GM19397 (cell line): ENCODE data around the gene LARGE2.

Experiments
- ATAC-seq: cut with Tn5 transposase; IDR thresholded peaks from one replicate; pipeline ENCODE4 v1.9.1; 2021; ENCODE audit warnings: mild to moderate bottlenecking, moderate library complexity; ENCODE audit not compliant: unreplicated experiment

LARGE2 gene

DNA sequence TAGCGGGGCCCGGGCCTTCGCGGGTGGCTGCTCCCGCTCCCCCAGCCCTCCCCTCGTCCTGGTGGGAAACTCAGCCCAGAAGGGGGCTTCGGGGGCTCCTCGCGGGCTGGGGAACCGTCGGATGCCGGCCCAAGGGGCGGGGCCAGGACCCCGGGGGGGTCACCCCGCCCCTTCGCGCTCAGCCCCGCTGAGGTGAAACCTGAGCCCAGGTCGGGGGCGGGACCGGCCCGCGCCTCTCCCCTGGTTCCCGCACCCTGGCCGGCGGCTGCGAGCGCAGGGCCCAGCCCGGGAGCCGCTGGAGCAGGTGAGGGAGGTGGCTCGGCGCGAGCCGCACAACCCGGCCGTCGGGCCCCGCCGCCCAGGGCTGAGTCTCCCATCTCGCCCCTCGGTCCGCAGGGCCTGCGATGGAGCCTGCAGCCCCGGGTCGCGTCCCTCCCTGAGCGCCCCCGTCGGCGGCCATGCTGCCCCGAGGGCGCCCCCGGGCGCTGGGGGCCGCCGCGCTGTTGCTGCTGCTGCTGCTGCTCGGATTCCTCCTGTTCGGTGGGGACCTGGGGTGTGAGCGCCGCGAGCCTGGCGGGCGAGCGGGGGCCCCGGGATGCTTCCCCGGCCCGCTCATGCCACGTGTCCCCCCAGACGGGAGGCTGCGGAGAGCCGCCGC is at the start of gene LARGE2:
LARGE2 (plus strand) TSS at position 232 of the 658 bp plus-strand sequence; CDS start at position 459, 227 bp downstream.
- no peak for ATAC-seq

DNA sequence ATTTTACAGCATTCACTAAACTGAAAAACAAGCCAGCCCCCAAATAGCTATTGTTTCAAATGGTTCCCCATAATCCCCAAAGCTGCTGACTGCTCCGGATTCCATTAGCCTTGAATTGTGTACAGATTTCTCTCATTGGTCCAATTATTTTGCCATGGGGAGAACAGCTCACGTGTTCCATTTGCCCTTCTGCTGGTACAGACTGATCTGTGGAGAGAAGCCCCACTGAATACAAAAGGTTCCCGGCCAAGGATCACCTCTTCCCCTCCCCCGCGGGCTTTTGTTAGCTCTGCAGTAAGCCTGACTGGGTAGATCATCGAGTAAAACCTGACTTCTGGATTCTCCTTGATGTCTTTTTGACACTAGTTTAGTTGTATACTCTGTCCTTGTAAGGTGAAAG is 46.1 kb upstream of the LARGE2 start:
- ATAC-seq: no peak

DNA sequence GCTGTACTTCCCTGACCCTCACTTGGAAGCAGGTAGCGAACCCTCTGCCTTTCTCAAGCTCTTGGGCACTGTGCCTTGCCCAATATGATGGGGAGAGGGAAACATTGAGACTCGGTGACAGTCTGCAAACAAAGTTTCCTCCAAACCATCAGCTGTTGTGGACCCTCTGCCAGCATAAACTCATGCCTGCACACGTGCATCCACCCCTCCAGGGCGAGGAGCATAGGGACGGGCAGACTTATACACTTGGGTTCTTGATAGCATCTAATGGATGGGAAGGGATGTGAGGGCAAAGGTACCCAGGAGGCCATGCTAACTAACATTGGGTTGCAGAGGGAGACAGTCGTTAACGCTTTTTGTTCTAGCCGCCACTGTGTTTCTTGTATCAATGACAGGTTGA is 45.2 kb upstream of the LARGE2 start:
- no peak for ATAC-seq

DNA sequence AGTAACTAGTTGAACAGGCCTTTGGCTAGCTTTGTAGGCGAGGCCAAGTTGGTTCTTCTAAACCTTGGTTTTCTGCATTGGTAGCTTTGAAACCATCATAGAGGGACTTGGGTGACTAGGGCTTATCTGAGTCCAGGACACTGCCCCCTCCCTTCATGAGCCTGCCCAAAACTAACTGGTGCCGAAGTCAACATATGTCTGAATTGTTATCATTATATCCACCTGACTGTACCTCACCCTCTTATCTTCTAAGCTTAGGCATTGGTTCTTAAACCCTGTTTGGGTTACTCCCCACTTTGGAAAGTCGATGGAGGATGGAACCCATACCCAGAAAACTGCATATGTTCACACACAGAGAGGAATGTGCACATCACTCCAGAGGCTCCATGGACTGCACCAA is 44.6 kb upstream of the LARGE2 start:
- no peak for ATAC-seq

DNA sequence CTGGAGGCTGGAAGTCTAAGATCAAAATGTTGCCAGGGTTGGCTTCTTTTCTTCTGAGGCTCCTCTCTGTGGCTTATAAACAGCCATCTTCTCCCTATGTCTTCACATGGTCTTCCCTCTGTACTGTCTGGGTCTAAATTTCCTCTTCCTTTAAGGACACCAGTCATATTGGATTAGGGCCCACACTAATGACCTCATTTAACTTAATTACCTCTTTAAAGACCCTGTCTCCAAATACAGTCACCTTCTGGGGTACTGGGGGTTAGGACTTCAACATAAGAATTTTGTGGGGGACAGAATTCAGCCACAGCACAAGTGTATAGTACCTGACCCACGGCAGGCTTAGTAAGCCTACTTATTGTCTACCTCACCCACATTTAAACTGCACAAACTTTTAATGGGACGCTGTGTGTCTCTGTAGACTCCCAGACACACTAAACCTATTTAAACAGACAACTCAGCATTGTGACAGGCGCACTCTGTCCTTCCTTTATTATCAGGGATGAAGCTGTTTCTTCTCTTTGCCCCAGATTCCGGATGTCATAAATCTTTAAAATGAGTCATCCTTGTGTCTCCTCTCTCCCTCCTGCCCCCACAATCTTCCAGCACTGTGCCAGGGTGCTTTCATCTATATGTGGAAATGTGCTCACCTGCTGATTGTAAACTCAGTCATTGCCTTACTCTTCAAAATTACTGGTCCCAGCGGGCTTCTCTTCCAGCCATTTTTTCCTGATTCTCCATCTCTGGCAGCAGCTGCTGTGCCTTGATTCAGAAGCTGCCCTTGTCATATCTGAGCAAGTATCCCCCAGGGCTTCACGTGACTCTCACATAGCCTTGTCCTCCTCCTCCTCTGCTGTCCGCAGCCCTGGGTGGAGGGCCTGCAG is 42.4 kb upstream of the LARGE2 start:
- no peak for ATAC-seq

DNA sequence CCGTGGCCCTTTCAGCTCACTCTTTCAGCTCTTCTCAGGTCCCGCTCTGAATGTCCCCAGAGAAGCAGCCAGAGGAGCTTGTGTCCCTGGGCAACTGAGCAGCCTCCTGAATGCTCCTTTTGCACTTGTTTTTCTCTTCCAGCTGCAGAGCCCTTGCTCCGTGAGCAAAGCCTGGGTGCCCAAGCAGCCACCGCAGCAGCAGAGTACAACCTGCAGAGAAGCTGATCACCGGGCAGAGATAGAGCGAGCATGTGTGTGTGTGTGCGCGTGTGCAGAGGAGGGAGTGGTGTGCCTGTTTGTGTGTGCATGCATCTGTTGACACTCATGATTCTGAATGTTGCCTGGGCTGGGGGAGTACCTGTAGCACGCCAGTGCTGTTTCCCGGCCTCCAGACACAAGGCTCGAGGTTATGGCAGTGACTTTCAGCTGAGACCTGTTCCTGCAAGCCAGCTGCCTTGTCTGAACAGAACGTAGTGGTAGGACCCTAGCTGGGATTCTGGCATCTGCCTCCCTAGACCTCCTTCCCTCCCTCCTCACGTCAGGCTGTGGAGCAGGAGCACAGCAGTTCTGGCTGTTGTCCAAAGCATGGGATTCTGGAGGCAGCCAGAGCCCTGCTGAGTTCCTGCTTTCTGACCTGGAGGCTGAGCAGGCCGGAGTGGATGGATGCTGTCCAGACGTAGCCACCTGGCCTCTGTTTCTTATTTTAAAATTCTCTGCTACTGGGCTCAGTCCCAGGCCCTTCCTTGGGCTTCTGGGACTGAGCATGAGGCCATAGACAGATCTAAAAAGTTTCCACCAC is 41.5 kb upstream of the LARGE2 start:
- no peak for ATAC-seq

DNA sequence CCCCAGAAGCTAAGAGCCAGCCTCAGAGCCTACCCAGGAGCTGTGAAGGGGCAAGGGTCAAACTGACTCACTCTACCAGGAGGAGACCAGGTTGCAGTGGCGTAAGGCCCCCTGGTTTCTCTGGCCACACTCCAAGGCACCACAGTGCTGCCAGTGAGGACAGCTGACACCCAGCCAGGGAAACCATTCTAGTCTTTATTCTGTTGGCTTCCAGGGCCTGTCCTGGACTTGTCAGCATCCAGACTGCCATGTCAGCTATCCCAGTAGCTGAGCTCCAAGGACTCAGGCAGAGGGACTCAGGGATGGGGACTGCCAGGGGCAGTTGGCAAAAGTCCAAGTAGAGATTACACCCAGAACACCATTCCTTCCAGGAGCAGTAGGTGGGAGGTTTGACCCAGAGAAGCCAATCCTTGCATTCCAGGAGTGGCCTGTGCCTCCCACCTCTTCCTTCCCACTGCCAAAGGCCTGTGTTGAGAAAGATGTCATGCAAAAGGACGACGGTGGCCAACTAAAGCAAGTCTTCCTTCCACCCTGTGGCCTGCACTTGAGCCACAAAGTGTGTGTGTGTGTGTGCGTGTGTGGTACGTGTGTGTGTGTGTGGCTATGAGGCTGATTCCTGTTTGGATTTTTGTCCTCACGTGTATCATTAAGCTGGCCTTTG is 40.6 kb upstream of the LARGE2 start:
- no peak for ATAC-seq

DNA sequence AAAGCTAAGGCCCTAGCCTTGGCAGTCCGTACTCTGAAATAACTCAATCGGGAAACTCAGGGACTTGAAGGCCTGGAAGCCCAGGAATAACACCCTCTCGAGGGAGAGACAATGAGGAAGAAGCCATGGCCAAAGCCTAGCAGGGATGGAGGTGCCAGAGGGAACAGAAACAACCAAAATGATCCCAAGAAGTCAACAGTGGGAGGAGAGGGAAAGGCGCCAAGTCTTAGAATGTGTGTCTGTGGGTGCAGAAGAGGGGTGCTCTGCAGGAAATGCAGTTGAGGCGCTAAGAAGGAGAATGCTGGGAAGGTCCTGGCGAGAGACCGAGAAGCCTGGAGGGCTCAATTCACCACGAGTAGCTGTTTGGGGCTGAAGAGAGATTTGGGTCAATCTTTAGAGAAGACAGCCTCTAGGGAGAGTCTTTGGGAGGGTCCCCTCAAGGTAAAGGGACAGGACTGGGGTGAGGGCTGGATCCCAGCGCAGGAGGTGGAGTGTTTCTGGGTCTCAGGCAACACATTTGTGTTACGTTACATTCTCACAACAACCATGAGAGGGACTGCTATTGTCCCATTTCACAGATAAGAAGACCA is 37.8 kb upstream of the LARGE2 start:
- no peak for ATAC-seq

DNA sequence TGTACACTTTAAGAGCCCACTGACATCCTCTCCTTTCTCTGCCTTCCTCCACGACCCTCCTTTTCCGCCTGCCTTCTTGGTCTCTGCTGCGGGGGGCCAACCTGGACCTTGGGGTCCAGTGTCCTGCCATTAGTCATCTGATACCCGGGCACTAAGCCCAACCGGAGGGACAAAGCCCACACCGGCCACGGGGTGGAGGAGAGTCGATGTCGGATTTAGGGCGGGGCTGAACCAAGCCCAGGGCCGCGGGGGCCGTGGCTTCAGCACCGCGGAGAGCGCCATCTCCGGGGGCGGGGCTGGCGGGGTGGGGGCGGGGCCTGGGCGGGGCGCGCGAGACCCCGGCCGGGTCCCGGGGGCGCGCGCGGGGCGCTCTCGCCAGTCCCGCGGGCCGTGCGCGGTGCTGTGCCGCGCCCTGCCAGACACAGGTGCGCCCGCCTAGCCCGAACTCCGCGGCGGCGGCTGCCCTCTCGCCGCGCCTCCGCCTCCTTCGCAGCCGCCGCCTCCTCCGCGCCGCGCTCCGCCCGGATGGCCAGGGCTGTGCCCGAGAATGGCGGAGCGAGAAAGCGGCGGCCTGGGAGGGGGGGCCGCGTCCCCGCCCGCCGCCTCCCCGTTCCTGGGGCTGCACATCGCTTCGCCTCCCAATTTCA is 37.1 kb upstream of the LARGE2 start, which contains the start of gene MAPK8IP1:
MAPK8IP1 (plus strand) TSS at position 378 of the 647 bp plus-strand sequence; CDS start at position 548, 170 bp downstream.
- ATAC-seq: peak; percentile 79

DNA sequence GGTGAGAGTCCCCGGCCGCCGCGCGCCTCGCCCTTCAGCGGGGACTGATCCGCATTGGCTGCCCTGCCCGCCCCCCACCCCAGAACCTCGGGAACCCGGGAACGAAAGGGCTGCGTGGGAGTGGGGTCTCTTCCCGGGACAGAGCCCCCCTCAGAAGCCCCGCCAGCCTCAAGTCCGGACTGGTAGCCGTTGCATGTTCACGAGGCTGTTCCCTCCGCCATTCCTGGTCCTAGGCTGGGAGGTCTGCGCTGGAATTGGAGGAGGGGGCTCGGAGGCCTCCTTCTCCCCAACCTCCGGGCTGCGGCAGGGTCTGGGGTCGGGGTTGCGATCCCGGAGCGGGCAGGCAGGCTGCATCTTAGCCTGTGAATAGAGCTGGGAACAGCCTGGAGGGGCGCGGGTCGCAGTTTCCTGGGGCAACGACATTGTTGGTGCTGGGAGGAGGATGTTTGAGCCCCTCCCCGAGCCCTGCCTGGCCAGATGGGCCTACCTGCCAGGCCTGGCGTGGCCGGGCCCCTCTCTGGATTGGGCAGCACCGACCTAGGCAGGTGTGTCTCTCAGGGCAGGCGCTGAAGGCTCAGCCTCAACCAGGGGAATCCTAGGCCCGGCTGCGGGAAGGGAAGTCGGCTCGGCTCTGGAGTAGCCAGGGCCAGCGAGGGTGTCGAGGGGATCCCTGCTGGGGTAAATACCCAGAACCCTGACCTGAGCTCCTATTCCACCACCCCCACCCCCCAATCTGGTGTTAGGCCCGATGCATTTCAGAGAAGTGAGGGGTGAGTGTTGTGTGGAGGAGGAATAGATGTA is 36.3 kb upstream of the LARGE2 start:
- no peak for ATAC-seq

DNA sequence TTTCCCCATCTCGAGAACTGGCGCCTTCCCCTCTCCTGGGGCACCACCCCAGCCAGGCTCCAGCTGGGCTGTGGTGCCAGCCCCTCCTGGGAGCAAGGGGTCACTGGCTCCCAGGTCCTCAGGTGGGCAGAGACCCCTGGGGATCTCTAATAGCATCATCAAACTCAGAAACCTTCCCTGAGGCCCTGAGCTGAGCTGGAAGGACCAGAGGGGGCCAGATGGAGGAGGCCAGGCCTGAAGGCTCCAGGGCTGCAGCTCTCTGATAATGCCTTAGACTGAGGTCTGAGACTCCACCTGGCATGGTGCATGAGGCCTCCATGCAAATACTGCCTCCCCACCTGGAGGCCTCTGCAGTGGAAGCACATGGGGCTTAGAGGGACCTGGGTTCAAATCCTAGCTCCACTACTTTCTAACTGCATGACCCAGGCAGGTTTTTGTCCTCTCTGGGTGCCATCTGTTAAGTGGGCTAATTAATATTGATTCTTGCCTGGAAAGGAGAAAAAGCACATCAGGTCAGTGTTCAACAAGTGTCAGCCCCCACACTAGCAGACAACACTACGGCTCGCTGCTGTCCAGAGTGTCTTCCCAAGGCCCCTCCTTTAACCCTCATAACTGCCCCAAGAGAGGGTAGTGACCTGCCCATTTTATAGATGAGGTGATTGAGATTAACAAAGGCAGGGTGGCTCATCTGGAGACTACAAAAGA is 35.5 kb upstream of the LARGE2 start:
- ATAC-seq: no peak

DNA sequence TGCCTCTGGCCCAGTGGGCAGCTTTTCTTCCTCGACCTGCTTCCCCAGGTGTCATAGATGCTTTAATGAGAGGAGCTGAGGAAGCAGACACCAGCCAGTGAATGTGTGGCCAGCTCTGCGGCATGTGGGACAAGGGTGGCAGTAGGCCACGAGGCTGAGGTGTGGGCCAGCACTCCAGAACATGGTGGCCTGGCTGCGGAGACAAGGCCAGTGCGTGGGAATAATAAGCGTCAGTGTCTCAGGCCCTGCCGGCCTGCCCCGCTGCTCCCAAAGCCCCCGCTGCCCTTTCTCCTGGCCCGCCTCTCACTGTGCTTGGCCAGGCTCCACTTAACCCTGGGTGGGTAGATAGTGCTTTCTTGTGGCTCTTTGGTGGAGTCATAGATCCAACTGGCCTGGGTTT is 34.9 kb upstream of the LARGE2 start:
- no peak for ATAC-seq

DNA sequence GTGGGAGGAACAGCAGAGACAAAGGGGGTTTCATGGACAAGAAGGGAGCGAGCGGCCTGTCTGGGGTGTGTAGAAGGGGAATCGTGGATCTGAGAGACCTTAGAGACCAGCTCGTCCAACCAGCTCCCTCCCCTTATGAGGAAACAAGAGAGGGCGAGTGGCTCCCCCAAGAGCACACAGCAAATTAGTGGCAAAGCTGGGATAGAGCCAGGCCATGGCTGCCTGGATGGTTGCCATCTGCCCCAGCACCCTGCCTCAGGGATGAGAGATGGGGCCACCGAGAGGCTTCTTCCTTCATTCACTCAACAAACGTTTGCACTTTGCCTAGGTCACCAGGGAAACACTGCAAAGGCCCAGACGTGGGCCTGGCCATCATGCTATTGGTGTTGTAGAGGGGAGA is 32.9 kb upstream of the LARGE2 start:
- no peak for ATAC-seq

DNA sequence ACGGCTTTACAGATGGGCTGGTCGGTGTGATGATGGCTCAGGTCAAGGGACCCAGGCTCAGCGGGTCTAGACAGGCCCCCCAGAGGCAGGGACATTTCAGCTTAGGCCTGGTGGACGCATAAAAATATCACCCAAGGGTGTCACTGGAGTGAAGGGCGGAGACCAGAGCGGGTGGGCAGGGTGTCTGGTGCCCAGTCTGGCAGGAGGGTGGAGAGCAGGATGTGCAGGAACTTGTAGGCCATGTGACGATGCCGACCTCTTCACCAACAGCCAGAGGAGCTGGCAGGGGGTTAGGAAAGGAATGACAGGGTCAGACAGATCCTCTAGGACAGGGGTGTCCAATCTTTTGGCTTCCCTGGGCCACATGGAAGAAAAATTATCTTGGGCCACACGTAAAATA is 32.5 kb upstream of the LARGE2 start:
- no peak for ATAC-seq

DNA sequence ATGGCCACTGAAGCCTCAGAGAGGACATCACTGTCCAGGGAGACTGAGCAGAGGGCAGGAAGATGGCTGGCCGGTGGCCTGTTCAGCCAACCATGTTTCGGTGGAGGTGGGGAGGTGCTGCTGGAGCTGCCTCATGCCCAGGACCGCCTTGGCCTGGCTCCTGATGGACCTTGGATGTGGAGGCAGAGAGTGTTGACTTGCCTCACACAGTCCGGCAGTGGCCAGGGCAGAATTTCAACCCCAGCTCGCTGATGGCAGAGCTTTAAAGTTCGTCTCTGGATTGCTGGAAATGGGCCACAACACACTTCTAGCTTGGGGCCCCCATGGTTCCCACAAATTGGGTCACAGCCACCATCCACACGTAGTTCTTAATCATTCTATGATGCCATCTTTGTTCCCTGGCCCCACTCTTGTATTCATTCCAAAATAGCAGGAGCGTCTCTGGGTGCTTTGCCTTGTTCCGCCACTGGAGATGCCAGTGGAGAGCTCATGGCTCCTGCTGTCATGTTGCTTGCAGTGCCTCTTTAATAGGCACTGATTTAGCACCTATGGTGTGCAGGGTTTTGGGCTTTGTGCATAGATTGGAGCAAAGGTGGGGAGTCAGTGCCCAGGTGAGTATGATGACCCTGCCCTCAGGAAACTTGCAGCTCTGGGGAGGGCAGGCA is 31.4 kb upstream of the LARGE2 start:
- ATAC-seq: no peak

DNA sequence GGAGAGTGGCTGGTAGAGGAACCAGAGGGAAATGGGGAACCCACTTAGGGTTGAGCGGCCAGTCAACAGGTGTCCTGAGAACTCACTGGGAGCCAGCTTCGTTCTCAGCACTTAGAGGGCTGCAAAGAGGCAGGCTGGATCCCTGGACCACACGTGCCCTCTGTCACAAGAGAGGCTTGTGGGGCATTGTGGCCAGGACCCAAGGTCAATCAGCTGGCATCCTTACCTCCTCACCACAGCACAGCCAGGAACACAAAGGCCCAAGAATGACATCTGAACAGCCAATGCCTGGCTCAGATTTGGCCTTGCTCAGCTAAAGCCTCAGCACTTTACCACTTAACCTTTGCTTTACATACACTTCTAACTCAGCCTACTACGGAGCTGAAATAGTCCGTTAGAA is 29.6 kb upstream of the LARGE2 start:
- ATAC-seq: no peak

DNA sequence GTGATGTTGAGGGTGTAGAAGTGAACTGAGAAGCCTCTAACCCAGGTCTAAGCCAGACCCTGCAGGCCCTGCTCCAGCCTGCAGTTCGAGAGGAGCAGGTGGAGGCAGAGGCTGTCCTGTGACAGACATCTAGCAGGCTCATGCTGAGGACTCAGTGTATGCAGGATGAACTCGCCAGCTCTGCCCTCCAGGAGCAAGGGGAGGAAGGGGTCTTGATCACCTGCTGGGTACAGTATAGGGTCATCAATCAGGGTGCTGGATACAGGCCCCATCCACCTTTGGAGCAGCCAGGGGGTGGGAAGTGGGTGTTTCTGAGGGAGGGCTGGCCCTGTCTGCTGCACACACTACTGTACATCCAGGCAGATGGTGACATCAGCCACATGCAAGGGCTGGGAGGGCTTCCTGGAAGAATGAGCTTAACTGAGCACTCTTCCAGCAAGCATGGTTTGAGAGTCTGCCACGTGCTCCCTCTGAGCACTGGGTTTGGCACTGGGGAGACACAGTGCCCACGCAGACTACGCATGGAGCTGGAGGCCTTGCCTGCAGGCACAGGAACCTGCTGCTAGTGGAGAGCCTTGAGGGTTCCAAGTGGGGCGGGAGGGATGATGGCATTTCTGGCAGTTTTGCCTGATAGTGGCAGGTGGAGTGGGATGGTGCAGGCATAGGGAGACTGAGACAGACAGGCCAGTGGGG is 27.8 kb upstream of the LARGE2 start:
- ATAC-seq: no peak
